Astrocyte (in vitro differentiated cells and primary cell): ENCODE results near the gene TMSB10.

ENCODE experiments used
- EZH2 ChIP-seq: IDR thresholded peaks from 2 replicates; pipeline ENCODE4 v1.6.1; 2012; ENCODE audit warnings: mild to moderate bottlenecking, low read length, inconsistent platforms; ENCODE audit not compliant: insufficient read depth
- TF ChIP-seq, protein P1 (sequence below): IDR thresholded peaks from 2 replicates; pipeline ENCODE4 v1.5.1; 2011; ENCODE audit warnings: low read depth, mild to moderate bottlenecking, inconsistent platforms, low read length, moderate library complexity; ENCODE audit not compliant: insufficient read depth

- no peak for TF ChIP-seq EZH2
- TF ChIP-seq, protein P1, sequence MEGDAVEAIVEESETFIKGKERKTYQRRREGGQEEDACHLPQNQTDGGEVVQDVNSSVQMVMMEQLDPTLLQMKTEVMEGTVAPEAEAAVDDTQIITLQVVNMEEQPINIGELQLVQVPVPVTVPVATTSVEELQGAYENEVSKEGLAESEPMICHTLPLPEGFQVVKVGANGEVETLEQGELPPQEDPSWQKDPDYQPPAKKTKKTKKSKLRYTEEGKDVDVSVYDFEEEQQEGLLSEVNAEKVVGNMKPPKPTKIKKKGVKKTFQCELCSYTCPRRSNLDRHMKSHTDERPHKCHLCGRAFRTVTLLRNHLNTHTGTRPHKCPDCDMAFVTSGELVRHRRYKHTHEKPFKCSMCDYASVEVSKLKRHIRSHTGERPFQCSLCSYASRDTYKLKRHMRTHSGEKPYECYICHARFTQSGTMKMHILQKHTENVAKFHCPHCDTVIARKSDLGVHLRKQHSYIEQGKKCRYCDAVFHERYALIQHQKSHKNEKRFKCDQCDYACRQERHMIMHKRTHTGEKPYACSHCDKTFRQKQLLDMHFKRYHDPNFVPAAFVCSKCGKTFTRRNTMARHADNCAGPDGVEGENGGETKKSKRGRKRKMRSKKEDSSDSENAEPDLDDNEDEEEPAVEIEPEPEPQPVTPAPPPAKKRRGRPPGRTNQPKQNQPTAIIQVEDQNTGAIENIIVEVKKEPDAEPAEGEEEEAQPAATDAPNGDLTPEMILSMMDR, result no peak
Measured at GRCh38 chr2:84856787-84857186, 48.7 kb upstream of the TMSB10 start.
